H1 (cell line): ENCODE measurements around the gene C19orf12. TPM values are rescaled to one million over a fixed set of nuclear protein-coding genes. Genes with fewer than 3 reads are reported as not detected.

ENCODE experiments used
- CTCF ChIA-PET: fragments of 300-600 bp; sonication (Branson Sonifier 250); formaldehyde crosslinking; loops from one replicate; lab custom pipeline; 2021; ENCODE audit not compliant: partially characterized antibody; lab: Charles Lee
- POLR2A ChIA-PET: fragments of 300-600 bp; sonication (Branson Sonifier 250); formaldehyde crosslinking; loops from one replicate; lab custom pipeline; 2021; ENCODE audit warnings: inconsistent platforms; ENCODE audit not compliant: partially characterized antibody; lab: Charles Lee
- DNase-seq, 2 experiments: peaks; one replicate each; pipeline versions ENCODE4 v3.0.0 to v3.0.0-alpha.2; 2010 to 2022; ENCODE audit warnings: low spot score in 2 of 2, low read depth in 1 of 2, mixed read lengths in 1 of 2
- FAIRE-seq: peaks from 2 replicates; lab custom pipeline; 2011; peaks lifted over from hg19 to GRCh38; lab: Jason Lieb, UNC
- H2AFZ ChIP-seq: 2 replicates; pipeline ENCODE4 v1.8.1; 2012; ENCODE audit warnings: low read length, inconsistent platforms
- H2AK5ac ChIP-seq: 2 replicates; pipeline ENCODE4 v1.6.1; 2013; ENCODE audit warnings: low read depth, low read length
- H2BK120ac ChIP-seq: replicated peaks from 2 replicates; pipeline ENCODE3; 2013; ENCODE audit warnings: low read depth, low read length, inconsistent platforms
- H2BK12ac ChIP-seq: 2 replicates; pipeline ENCODE4 v1.6.1; 2013; ENCODE audit warnings: low read depth, low read length
- H2BK15ac ChIP-seq: 2 replicates; pipeline ENCODE4 v1.6.1; 2013; ENCODE audit warnings: low read length
- H2BK20ac ChIP-seq: 2 replicates; pipeline ENCODE4 v1.6.1; 2013; ENCODE audit warnings: low read length
- H2BK5ac ChIP-seq: 2 replicates; pipeline ENCODE4 v1.6.1; 2013; ENCODE audit warnings: low read depth, low read length
- H3K14ac ChIP-seq: 2 replicates; pipeline ENCODE4 v1.6.1; 2013; ENCODE audit warnings: inconsistent platforms; ENCODE audit not compliant: insufficient read length
- H3K18ac ChIP-seq: 2 replicates; pipeline ENCODE4 v1.6.1; 2013; ENCODE audit warnings: low read length; ENCODE audit errors: extremely low read depth
- H3K23ac ChIP-seq: 2 replicates; pipeline ENCODE4 v1.6.1; 2013; ENCODE audit warnings: inconsistent platforms; ENCODE audit not compliant: insufficient read length
- H3K23me2 ChIP-seq: 2 replicates; pipeline ENCODE4 v1.6.1; 2013; ENCODE audit warnings: low read depth, low read length
- H3K27ac ChIP-seq: 2 replicates; pipeline ENCODE4 v1.6.1; 2011; ENCODE audit warnings: low read depth, low read length, inconsistent platforms
- H3K27me3 ChIP-seq, 4 experiments: replicated peaks in 1 of 4; 1 replicate in 1 of 4; 2 replicates in 3 of 4; pipeline versions ENCODE4 v1.6.1 to v1.8.1; 2011 to 2013; ENCODE audit warnings: low read length in 3 of 4, mild to moderate bottlenecking in 3 of 4, inconsistent platforms in 2 of 4, mixed read lengths in 2 of 4, moderate library complexity in 1 of 4; ENCODE audit not compliant: control insufficient read depth in 3 of 4, insufficient read depth in 3 of 4; ENCODE audit errors: extremely low read depth in 1 of 4
- H3K36me3 ChIP-seq, 4 experiments: 2 replicates each; pipeline versions ENCODE4 v1.6.1 to v1.8.1; 2011 to 2013; ENCODE audit warnings: mild to moderate bottlenecking in 4 of 4, low read length in 3 of 4, moderate library complexity in 2 of 4, control low read depth in 1 of 4, inconsistent platforms in 1 of 4; ENCODE audit not compliant: insufficient read depth in 4 of 4, control insufficient read depth in 2 of 4
- H3K4ac ChIP-seq: replicated peaks from 2 replicates; pipeline ENCODE3; 2013; ENCODE audit warnings: low read length, low read depth, mixed read lengths, inconsistent platforms; ENCODE audit not compliant: insufficient read length
- H3K4me1 ChIP-seq, 4 experiments: replicated peaks in 1 of 4; 1 replicate in 1 of 4; 2 replicates in 3 of 4; pipeline versions ENCODE4 v1.6.1 to v1.8.1; 2011 to 2013; ENCODE audit warnings: low read length in 3 of 4, inconsistent platforms in 2 of 4, mixed read lengths in 1 of 4; ENCODE audit not compliant: insufficient read depth in 4 of 4, control insufficient read depth in 3 of 4
- H3K4me2 ChIP-seq, 2 experiments: 2 replicates each; pipeline versions ENCODE4 v1.6.1 to v1.8.1; 2011 to 2013; ENCODE audit warnings: low read depth in 2 of 2, low read length in 2 of 2, control low read depth in 1 of 2, inconsistent platforms in 1 of 2, mild to moderate bottlenecking in 1 of 2; ENCODE audit not compliant: insufficient read depth in 1 of 2
- H3K4me3 ChIP-seq, 4 experiments: fragments of 200-600, 300-600 bp in 1 of 4; sonication (generic), shearing (Covaris generic), sonication (Bioruptor Twin) in 1 of 4; 2 replicates each; pipeline versions ENCODE4 v1.5.1 to v1.8.1; 2011 to 2016; ENCODE audit warnings: low read length in 4 of 4, low read depth in 3 of 4, control low read depth in 2 of 4, inconsistent platforms in 2 of 4, mild to moderate bottlenecking in 2 of 4, mixed read lengths in 1 of 4, moderate library complexity in 1 of 4; ENCODE audit not compliant: insufficient read depth in 2 of 4; ENCODE audit errors: extremely low read depth in 1 of 4
- H3K56ac ChIP-seq: replicated peaks from 2 replicates; pipeline ENCODE3; 2013; ENCODE audit warnings: low read depth, mild to moderate bottlenecking, mixed read lengths, low read length, inconsistent platforms; ENCODE audit not compliant: insufficient read length
- H3K79me1 ChIP-seq: 2 replicates; pipeline ENCODE4 v1.6.1; 2013; ENCODE audit warnings: low read depth, low read length, control low read depth
- H3K79me2 ChIP-seq, 2 experiments: 2 replicates each; pipeline versions ENCODE4 v1.6.1 to v1.8.1; 2012 to 2013; ENCODE audit warnings: low read length in 2 of 2, mild to moderate bottlenecking in 2 of 2, inconsistent platforms in 1 of 2; ENCODE audit not compliant: insufficient read depth in 2 of 2, control insufficient read depth in 1 of 2
- H3K9ac ChIP-seq, 4 experiments: replicated peaks in 1 of 4; 1 replicate in 1 of 4; 2 replicates in 3 of 4; pipeline versions ENCODE4 v1.6.1 to v1.8.1; 2011 to 2013; ENCODE audit warnings: low read depth in 3 of 4, low read length in 3 of 4, control low read depth in 2 of 4, mild to moderate bottlenecking in 2 of 4, moderate library complexity in 2 of 4, inconsistent platforms in 1 of 4; ENCODE audit errors: extremely low read depth in 1 of 4
- H3K9me3 ChIP-seq, 2 experiments: 2 replicates each; pipeline versions ENCODE4 v1.6.1 to v1.8.1; 2012 to 2013; ENCODE audit warnings: mild to moderate bottlenecking in 2 of 2, moderate library complexity in 2 of 2, control low read depth in 1 of 2, inconsistent platforms in 1 of 2, low read depth in 1 of 2, low read length in 1 of 2, mixed read lengths in 1 of 2; ENCODE audit not compliant: insufficient read depth in 2 of 2
- H4K20me1 ChIP-seq, 2 experiments: replicated peaks in 1 of 2; 2 replicates each; pipeline versions ENCODE3 to v1.8.1; 2011 to 2013; ENCODE audit warnings: inconsistent platforms in 2 of 2, low read length in 2 of 2, mild to moderate bottlenecking in 1 of 2; ENCODE audit not compliant: insufficient read depth in 2 of 2, control insufficient read depth in 1 of 2
- H4K5ac ChIP-seq: 2 replicates; pipeline ENCODE4 v1.6.1; 2013; ENCODE audit warnings: low read length, low read depth, mixed read lengths, inconsistent platforms; ENCODE audit not compliant: insufficient read length
- H4K8ac ChIP-seq: 2 replicates; pipeline ENCODE4 v1.8.0; 2013; ENCODE audit warnings: mild to moderate bottlenecking, moderate library complexity, low read length, inconsistent platforms; ENCODE audit not compliant: insufficient read depth; ENCODE audit errors: extremely low read depth
- H4K91ac ChIP-seq: replicated peaks from 2 replicates; pipeline ENCODE3; 2013; ENCODE audit warnings: low read length, mixed read lengths, inconsistent platforms; ENCODE audit not compliant: insufficient read length
- ASH2L ChIP-seq: fragments of 200-600, 300-600 bp; sonication (generic); IDR thresholded peaks from one replicate; pipeline ENCODE4 v1.7.1; 2017; ENCODE audit warnings: low read length
- ATF2 ChIP-seq: IDR thresholded peaks from 2 replicates; pipeline ENCODE4 v1.6.1; 2012; ENCODE audit warnings: low read length, inconsistent platforms
- BACH1 ChIP-seq: IDR thresholded peaks from 2 replicates; pipeline ENCODE4 v1.6.1; 2012; ENCODE audit warnings: low read length, improper control_type of control experiment
- BCL11A ChIP-seq, 2 experiments: IDR thresholded peaks; one replicate each; pipeline ENCODE4 v1.6.1; 2011; ENCODE audit warnings: low read depth in 2 of 2, low read length in 2 of 2, mild to moderate bottlenecking in 2 of 2
- CHD2 ChIP-seq: IDR thresholded peaks from 2 replicates; pipeline ENCODE4 v1.6.1; 2012; ENCODE audit warnings: low read length, improper control_type of control experiment
- EP300 ChIP-seq, 2 experiments: IDR thresholded peaks; 1 replicate in 1 of 2; 2 replicates in 1 of 2; pipeline ENCODE4 v1.6.1; 2011 to 2012; ENCODE audit warnings: low read depth in 2 of 2, low read length in 2 of 2, mild to moderate bottlenecking in 2 of 2, borderline replicate concordance in 1 of 2, inconsistent platforms in 1 of 2, moderate library complexity in 1 of 2
- GABPA ChIP-seq: IDR thresholded peaks from 2 replicates; pipeline ENCODE4 v1.6.1; 2011; ENCODE audit warnings: mild to moderate bottlenecking, low read length, moderate library complexity, borderline replicate concordance; ENCODE audit not compliant: insufficient read depth
- PHF8 ChIP-seq: fragments of 200-600 bp; sonication (generic); conservative IDR thresholded peaks from 2 replicates; pipeline ENCODE4 v1.7.1; 2012; ENCODE audit warnings: low read depth, mild to moderate bottlenecking, inconsistent platforms, low read length, moderate library complexity
- POLR2A ChIP-seq, 2 experiments: IDR thresholded peaks; 1 replicate in 1 of 2; 2 replicates in 1 of 2; pipeline ENCODE4 v1.6.1; 2011; ENCODE audit warnings: low read depth in 2 of 2, low read length in 2 of 2, mild to moderate bottlenecking in 2 of 2; ENCODE audit errors: control extremely low read depth in 1 of 2
- SAP30 ChIP-seq: fragments of 300-600 bp; sonication (generic); IDR thresholded peaks from 2 replicates; pipeline ENCODE4 v1.7.1; 2012; ENCODE audit warnings: low read length, moderate library complexity, mild to moderate bottlenecking, inconsistent platforms; ENCODE audit not compliant: insufficient read depth, insufficient replicate concordance
- SP1 ChIP-seq: IDR thresholded peaks from 2 replicates; pipeline ENCODE4 v1.6.1; 2011; ENCODE audit warnings: low read depth, low read length
- SP2 ChIP-seq: IDR thresholded peaks from 2 replicates; pipeline ENCODE4 v1.6.1; 2012; ENCODE audit warnings: mild to moderate bottlenecking, low read length, inconsistent platforms
- WGBS, 2 experiments: shearing (Covaris generic) in 1 of 2; methylation state at CpG; one replicate each; pipeline versions ENCODE4 v1.1.6 to v1.1.7; 2013 to 2015; ENCODE audit warnings: low lambda C conversion rate in 2 of 2, mixed read lengths in 2 of 2, inconsistent platforms in 1 of 2, low coverage in 1 of 2, missing lambda C conversion rate in 1 of 2; ENCODE audit not compliant: insufficient replicate concordance in 2 of 2, insufficient coverage in 1 of 2, insufficient read length in 1 of 2; ENCODE audit errors: extremely low coverage in 1 of 2, missing lambda C conversion rate in 1 of 2; 5-methylcytosine and 5-hydroxymethylcytosine counted together
- polyA plus RNA-seq, 7 experiments: library from polyadenylated mRNA; depleted of rRNA in 3 of 7; stranded (reverse) in 5 of 7; unstranded in 2 of 7; fragments of >200 nt in 5 of 7; fragments of 200-250 nt in 2 of 7; gene quantifications; 1 replicate in 5 of 7; 2 replicates in 1 of 7; 4 replicates in 1 of 7; pipeline versions ENCODE4 v1.2.1 to v1.2.3, GENCODE V29; 2011 to 2013; ENCODE audit warnings: missing spikeins in 2 of 7, mixed read lengths in 2 of 7
- total RNA-seq: library from RNA; stranded (reverse); fragmentation: NEBNext Ultra II Directional; extraction: Animal tissue kit (Norgen Biotek cat#: 25700); gene quantifications from 2 replicates; pipeline ENCODE4 v1.2.1, GENCODE V29; 2021
- TF ChIP-seq, protein P1 (sequence below): IDR thresholded peaks from 2 replicates; pipeline ENCODE4 v1.6.1; 2012; ENCODE audit warnings: inconsistent platforms

Gene C19orf12
- total and polyA plus RNA-seq, 2 of the 8 experiments (the other 6 are each of a cell fraction or from before 2014, with no cell fraction given), result 10.7 to 11.9 TPM

DNA sequence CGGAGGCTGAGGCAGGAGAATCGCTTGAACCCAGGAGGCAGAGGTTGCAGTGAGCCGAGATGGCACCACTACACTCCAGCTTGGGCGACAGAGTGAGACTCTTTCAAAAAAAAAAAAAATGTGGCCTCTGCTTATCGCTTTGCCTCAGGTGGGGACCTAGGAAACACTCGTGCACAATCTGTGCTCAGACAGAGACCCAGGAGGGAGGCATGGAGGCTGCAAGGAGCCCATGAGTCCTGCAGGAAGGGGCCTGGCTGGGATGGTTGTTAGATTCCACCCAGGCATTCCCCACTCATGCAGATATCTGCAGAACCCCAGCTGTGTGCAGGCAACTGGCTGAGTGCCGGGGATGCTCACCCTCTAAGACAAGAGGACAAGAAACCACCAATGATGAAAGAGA is 43.8 kb upstream of the C19orf12 start:
- H2BK120ac ChIP-seq, result no peak overlapping the region
- ChIA-PET POLR2A (no interaction called here), CTCF (interaction anchor here (1.2 to 10.8 kb wide), 9 partner anchors 14 to 120 kb away, joined by 3 to 103 read pairs (median 4); no protein-coding TSS in a partner anchor)
- H2AK5ac ChIP-seq, result no peak overlapping the region
- no peak for FAIRE-seq
- H3K18ac ChIP-seq, result no peak overlapping the region
- 83% methylated on average over 7 of the region's 7 CpGs; no CpG with 5 or more reads in 1 of the 2 experiments for WGBS, 2 experiments
- H3K9ac ChIP-seq, result no peak overlapping the region
- H3K56ac ChIP-seq, result no peak overlapping the region
- no peak overlapping the region for H4K5ac ChIP-seq
- H3K23me2 ChIP-seq, result no peaks in the 10 kb centered on the region
- H3K79me2 ChIP-seq, result no peaks in the 10 kb centered on the region
- H2BK20ac ChIP-seq, result no peak overlapping the region
- H4K20me1 ChIP-seq, result no peaks in the 10 kb centered on the region
- H3K79me1 ChIP-seq, result no peaks in the 10 kb centered on the region
- H3K4ac ChIP-seq, result no peak overlapping the region
- H3K14ac ChIP-seq, result no peak overlapping the region
- H3K23ac ChIP-seq, result no peak overlapping the region
- H3K4me1 ChIP-seq, result no peaks in the 10 kb centered on the region; a peak in 1 of 7 replicates
- H3K4me2 ChIP-seq, result no peak overlapping the region
- no peak overlapping the region for H2BK15ac ChIP-seq
- no peaks in the 10 kb centered on the region; a peak in 1 of 7 replicates for H3K27me3 ChIP-seq
- H3K36me3 ChIP-seq, result no peaks in the 10 kb centered on the region
- H2AFZ ChIP-seq, result no peak overlapping the region
- H4K91ac ChIP-seq, result no peak overlapping the region
- H4K8ac ChIP-seq, result no peak overlapping the region
- no peak overlapping the region for H2BK5ac ChIP-seq
- no peaks in the 10 kb centered on the region for H3K9me3 ChIP-seq
- no peak for DNase-seq
- no peak overlapping the region for H2BK12ac ChIP-seq
- no peak overlapping the region for H3K27ac ChIP-seq
- no peak overlapping the region for H3K4me3 ChIP-seq
- TF ChIP-seq PHF8 (no peak), BCL11A (IDR thresholded peaks at IDR 0.05; ENCODE audit: low read depth in 2 of 2, low read length in 2 of 2) (no peak), ASH2L (no peak), SP1 (no peak), POLR2A (IDR thresholded peaks at IDR 0.05; ENCODE audit: control extremely low read depth in 1 of 2, low read depth in 2 of 2, low read length in 2 of 2) (no peak), BACH1 (no peak), CHD2 (no peak), SP2 (no peak), EP300 (IDR thresholded peaks at IDR 0.05; ENCODE audit: borderline replicate concordance in 1 of 2, low read depth in 2 of 2, low read length in 2 of 2) (no peak), SAP30 (no peak), GABPA (no peak), ATF2 (no peak)
- TF ChIP-seq, protein P1, sequence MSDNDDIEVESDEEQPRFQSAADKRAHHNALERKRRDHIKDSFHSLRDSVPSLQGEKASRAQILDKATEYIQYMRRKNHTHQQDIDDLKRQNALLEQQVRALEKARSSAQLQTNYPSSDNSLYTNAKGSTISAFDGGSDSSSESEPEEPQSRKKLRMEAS, result no peak
